CD14-positive monocyte (primary cell): ENCODE measurements around the gene ITGB2. TPM values are rescaled to one million over a fixed set of nuclear protein-coding genes. Genes with fewer than 3 reads are reported as not detected.

Experiments
- DNase-seq, 3 donors: peaks; one replicate each; pipeline ENCODE4 v3.0.0-alpha.2; 2011 to 2022
- H2AFZ ChIP-seq: 2 replicates; pipeline ENCODE4 v1.6.0; 2012; ENCODE audit warnings: mild to moderate bottlenecking, low read depth, low read length, inconsistent platforms; ENCODE audit not compliant: insufficient read depth, poor library complexity, severe bottlenecking
- H3K27ac ChIP-seq, 2 donors: 1 replicate in 1 of 2; 2 replicates in 1 of 2; pipeline ENCODE4 v1.5.1; 2012 to 2013; ENCODE audit warnings: low read length in 2 of 2, control low read depth in 1 of 2, inconsistent platforms in 1 of 2, low read depth in 1 of 2, mild to moderate bottlenecking in 1 of 2
- H3K27me3 ChIP-seq, 2 donors: one replicate each; pipeline versions ENCODE4 v1.6.0 to v1.6.1; 2011 to 2013; ENCODE audit warnings: low read length in 2 of 2; ENCODE audit not compliant: control insufficient read depth in 2 of 2, insufficient read depth in 2 of 2
- H3K36me3 ChIP-seq, 2 donors: replicated peaks in 1 of 2; 1 replicate in 1 of 2; 2 replicates in 1 of 2; pipeline versions ENCODE4 v1.5.1 to v1.6.1; 2012 to 2013; ENCODE audit warnings: low read length in 2 of 2, control low read depth in 1 of 2, inconsistent platforms in 1 of 2, mild to moderate bottlenecking in 1 of 2; ENCODE audit not compliant: insufficient read depth in 2 of 2, control insufficient read depth in 1 of 2
- H3K4me1 ChIP-seq, 2 donors: 1 replicate in 1 of 2; 2 replicates in 1 of 2; pipeline versions ENCODE4 v1.5.1 to v1.6.1; 2012 to 2013; ENCODE audit warnings: low read length in 2 of 2, control low read depth in 1 of 2, inconsistent platforms in 1 of 2, mild to moderate bottlenecking in 1 of 2, moderate library complexity in 1 of 2; ENCODE audit not compliant: insufficient read depth in 2 of 2, control insufficient read depth in 1 of 2
- H3K4me2 ChIP-seq: replicated peaks from 2 replicates; pipeline ENCODE3; 2012; ENCODE audit warnings: low read length, moderate library complexity, mild to moderate bottlenecking; ENCODE audit not compliant: poor library complexity, severe bottlenecking; ENCODE audit errors: extremely low read depth
- H3K4me3 ChIP-seq, 3 experiments: fragments of 200-600 bp in 1 of 3; sonication (generic) in 1 of 3; replicated peaks in 1 of 3; 1 replicate in 2 of 3; 2 replicates in 1 of 3; pipeline ENCODE4 v1.5.1; 2011 to 2013; ENCODE audit warnings: low read length in 3 of 3, mild to moderate bottlenecking in 3 of 3, control low read depth in 2 of 3, low read depth in 2 of 3, inconsistent platforms in 1 of 3, moderate library complexity in 1 of 3
- H3K79me2 ChIP-seq: 2 replicates; pipeline ENCODE4 v1.6.0; 2012; ENCODE audit warnings: mild to moderate bottlenecking, control low read depth, inconsistent platforms, low read length, moderate library complexity; ENCODE audit not compliant: insufficient read depth
- H3K9ac ChIP-seq: 2 replicates; pipeline ENCODE4 v1.6.0; 2017; ENCODE audit warnings: low read length, mild to moderate bottlenecking; ENCODE audit not compliant: insufficient read depth, poor library complexity, severe bottlenecking
- H3K9me3 ChIP-seq, 2 donors: replicated peaks in 1 of 2; 1 replicate in 1 of 2; 2 replicates in 1 of 2; pipeline versions ENCODE4 v1.5.1 to v1.6.1; 2012 to 2013; ENCODE audit warnings: low read length in 2 of 2, control low read depth in 1 of 2; ENCODE audit not compliant: control insufficient read depth in 1 of 2, insufficient read depth in 1 of 2
- H4K20me1 ChIP-seq: 2 replicates; pipeline ENCODE4 v1.6.0; 2012; ENCODE audit warnings: mild to moderate bottlenecking, low read length, control low read depth, moderate library complexity; ENCODE audit not compliant: insufficient read depth
- H3K27ac Mint-ChIP-seq, 7 donors: one replicate each; pipeline ENCODE4 v1.8.0; 2020; ENCODE audit warnings: mild to moderate bottlenecking in 7 of 7, mixed read lengths in 7 of 7, moderate library complexity in 6 of 7, inconsistent platforms in 2 of 7
- H3K27me3 Mint-ChIP-seq, 3 donors: one replicate each; pipeline ENCODE4 v1.8.0; 2021 to 2022; ENCODE audit warnings: low read depth in 3 of 3, mild to moderate bottlenecking in 3 of 3, mixed read lengths in 3 of 3, moderate library complexity in 3 of 3, inconsistent platforms in 1 of 3
- H3K36me3 Mint-ChIP-seq, 2 donors: one replicate each; pipeline ENCODE4 v1.8.0; 2020; ENCODE audit warnings: mixed read lengths in 2 of 2, inconsistent platforms in 1 of 2, mild to moderate bottlenecking in 1 of 2
- H3K4me1 Mint-ChIP-seq: one replicate; pipeline ENCODE4 v1.8.0; 2020; ENCODE audit warnings: mild to moderate bottlenecking, mixed read lengths
- H3K4me3 Mint-ChIP-seq, 2 donors: one replicate each; pipeline ENCODE4 v1.8.0; 2020; ENCODE audit warnings: mild to moderate bottlenecking in 2 of 2, mixed read lengths in 2 of 2, moderate library complexity in 1 of 2
- H3K9me3 Mint-ChIP-seq, 7 donors: one replicate each; pipeline ENCODE4 v1.8.0; 2020 to 2022; ENCODE audit warnings: mixed read lengths in 7 of 7, mild to moderate bottlenecking in 6 of 7, moderate library complexity in 6 of 7, inconsistent platforms in 2 of 7
- WGBS: methylation state at CpG from one replicate; pipeline ENCODE4 v1.1.5; 2013; ENCODE audit warnings: missing lambda C conversion rate; ENCODE audit not compliant: insufficient coverage; 5-methylcytosine and 5-hydroxymethylcytosine counted together
- intact Hi-C, 2 donors: fragments of 100-400 bp; cut with micrococcal nuclease; formaldehyde crosslinking; loops; one replicate each; pipeline versions ENCODE4 v1.15.0 to v1.15.1; 2023
- polyA plus RNA-seq, 3 donors: library from polyadenylated mRNA; depleted of rRNA in 1 of 3; unstranded in 2 of 3; stranded (reverse) in 1 of 3; fragments of 300-500 nt in 2 of 3; fragments of >200 nt in 1 of 3; fragmentation: Illumina TruSeq in 2 of 3; gene quantifications; 1 replicate in 2 of 3; 2 replicates in 1 of 3; pipeline ENCODE4 v1.2.3, GENCODE V29; 2012 to 2021
- TF ChIP-seq, protein P1 (sequence below): fragments of 200-600 bp; IDR thresholded peaks from one replicate; pipeline ENCODE4 v1.8.0; 2022; ENCODE audit warnings: antibody characterized with exemption, mild to moderate bottlenecking

Gene ITGB2
- polyA plus RNA-seq, 3 donors: 1,470 to 1,628 (median 1,602) TPM

DNA sequence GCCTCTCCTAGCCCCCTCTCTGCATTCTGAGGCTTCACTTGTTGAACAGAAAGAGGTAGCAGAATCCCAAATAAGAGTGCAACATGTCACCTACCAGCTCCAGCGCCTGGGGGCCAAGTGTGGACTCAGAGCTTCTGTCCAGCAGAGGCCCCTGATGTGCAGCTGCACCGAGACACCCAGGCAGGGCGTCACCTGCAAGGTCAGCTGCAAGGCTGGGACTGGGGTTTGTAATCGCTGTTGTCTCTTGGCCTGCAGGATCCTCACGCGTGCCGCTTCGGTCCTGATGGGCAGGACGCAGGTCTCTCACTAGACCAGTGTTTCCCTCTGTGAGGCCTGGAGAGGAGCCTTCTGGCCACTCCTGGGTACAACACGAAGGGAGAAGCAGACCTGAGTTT is 14.8 kb upstream of the ITGB2 start:
- no peak overlapping the region for H3K27ac ChIP-seq
- H3K4me1 ChIP-seq: peaks cover 36 to 49% of the 10 kb centered on the region in 2 donors
- peaks cover 0 to 7% of the 10 kb centered on the region in 2 donors for H3K36me3 ChIP-seq
- H3K27me3 ChIP-seq: no peaks in the 10 kb centered on the region
- intact Hi-C loops: no loop called here
- peaks cover 30% of the 10 kb centered on the region for H4K20me1 ChIP-seq
- H3K9ac ChIP-seq: no peak overlapping the region
- H2AFZ ChIP-seq: no peak overlapping the region
- Mint-ChIP-seq H3K9me3 (peaks cover 0 to 9% (median 7%) of the 10 kb centered on the region in 7 donors), H3K27me3 (peaks cover 2 to 7% (median 4%) of the 10 kb centered on the region in 3 donors), H3K36me3 (peaks cover 10 to 25% of the 10 kb centered on the region in 2 donors), H3K4me3 (no peak overlapping the region), H3K4me1 (peaks cover 35% of the 10 kb centered on the region), H3K27ac (no peak overlapping the region)
- no peak for DNase-seq
- no peak overlapping the region for H3K4me2 ChIP-seq
- peaks cover 3 to 6% of the 10 kb centered on the region in 2 donors for H3K9me3 ChIP-seq
- H3K79me2 ChIP-seq: peaks cover 51% of the 10 kb centered on the region
- WGBS: 98% methylated on average over 9 of the region's 10 CpGs
- TF ChIP-seq, protein P1, sequence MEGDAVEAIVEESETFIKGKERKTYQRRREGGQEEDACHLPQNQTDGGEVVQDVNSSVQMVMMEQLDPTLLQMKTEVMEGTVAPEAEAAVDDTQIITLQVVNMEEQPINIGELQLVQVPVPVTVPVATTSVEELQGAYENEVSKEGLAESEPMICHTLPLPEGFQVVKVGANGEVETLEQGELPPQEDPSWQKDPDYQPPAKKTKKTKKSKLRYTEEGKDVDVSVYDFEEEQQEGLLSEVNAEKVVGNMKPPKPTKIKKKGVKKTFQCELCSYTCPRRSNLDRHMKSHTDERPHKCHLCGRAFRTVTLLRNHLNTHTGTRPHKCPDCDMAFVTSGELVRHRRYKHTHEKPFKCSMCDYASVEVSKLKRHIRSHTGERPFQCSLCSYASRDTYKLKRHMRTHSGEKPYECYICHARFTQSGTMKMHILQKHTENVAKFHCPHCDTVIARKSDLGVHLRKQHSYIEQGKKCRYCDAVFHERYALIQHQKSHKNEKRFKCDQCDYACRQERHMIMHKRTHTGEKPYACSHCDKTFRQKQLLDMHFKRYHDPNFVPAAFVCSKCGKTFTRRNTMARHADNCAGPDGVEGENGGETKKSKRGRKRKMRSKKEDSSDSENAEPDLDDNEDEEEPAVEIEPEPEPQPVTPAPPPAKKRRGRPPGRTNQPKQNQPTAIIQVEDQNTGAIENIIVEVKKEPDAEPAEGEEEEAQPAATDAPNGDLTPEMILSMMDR: no peak
- no peak overlapping the region for H3K4me3 ChIP-seq

DNA sequence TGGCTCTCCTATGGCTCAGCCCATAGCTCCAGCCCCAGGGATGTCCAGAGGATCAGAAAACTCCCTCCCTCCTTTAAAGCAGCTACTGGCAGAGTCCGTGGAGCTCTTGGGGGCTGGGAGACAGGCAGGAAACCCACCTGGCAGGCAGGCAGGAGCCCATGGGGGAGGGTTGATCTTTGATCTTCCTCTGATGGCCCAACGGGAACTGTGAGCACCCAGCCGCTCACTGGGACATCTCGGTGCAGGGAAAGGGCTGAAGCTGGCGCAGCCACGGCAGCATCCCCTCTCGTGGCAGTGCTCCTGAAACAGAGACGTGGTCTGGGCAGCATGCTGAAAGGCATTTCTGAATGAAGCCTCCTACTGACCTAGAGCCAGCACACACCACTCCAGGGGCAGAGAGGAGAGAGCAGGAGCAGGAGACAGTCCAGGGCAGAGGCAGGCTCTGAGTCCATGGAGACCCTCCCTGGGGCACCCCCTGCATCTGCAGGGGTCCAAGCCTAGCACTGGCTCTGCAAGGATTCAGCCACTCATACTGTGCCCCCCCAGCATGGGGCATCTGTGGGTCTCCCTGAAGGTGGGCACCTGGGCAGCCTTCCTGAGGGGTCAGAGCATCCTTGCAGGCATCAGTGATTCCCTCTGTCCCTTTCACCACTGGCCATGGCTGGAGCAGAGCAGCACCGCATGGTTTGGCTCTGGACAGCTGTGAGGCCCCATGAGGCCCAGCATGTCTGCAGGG is 14.3 kb upstream of the ITGB2 start:
- H3K27ac Mint-ChIP-seq: no peak overlapping the region
- peaks cover 37% of the 10 kb centered on the region for H3K4me1 Mint-ChIP-seq
- peaks cover 38 to 49% of the 10 kb centered on the region in 2 donors for H3K4me1 ChIP-seq
- peaks cover 0 to 9% (median 7%) of the 10 kb centered on the region in 7 donors for H3K9me3 Mint-ChIP-seq
- H3K4me3 Mint-ChIP-seq: no peak overlapping the region
- peaks cover 10 to 25% of the 10 kb centered on the region in 2 donors for H3K36me3 Mint-ChIP-seq
- peaks cover 30% of the 10 kb centered on the region for H4K20me1 ChIP-seq
- no peaks in the 10 kb centered on the region for H3K27me3 ChIP-seq
- H3K4me3 ChIP-seq: no peak overlapping the region
- no peak overlapping the region for H3K4me2 ChIP-seq
- no peak overlapping the region for H3K9ac ChIP-seq
- DNase-seq: no peak
- H3K36me3 ChIP-seq: peaks cover 0 to 7% of the 10 kb centered on the region in 2 donors
- H3K27me3 Mint-ChIP-seq: peaks cover 2 to 7% (median 4%) of the 10 kb centered on the region in 3 donors
- peaks cover 3 to 6% of the 10 kb centered on the region in 2 donors for H3K9me3 ChIP-seq
- no peak overlapping the region for H2AFZ ChIP-seq
- peaks cover 49% of the 10 kb centered on the region for H3K79me2 ChIP-seq
- intact Hi-C loops: loop anchor here in 1 of 2 donors (5.0 kb wide), 1 partner anchor 118 kb away; the partner anchor contains the start of gene SUMO3
- H3K27ac ChIP-seq: no peak overlapping the region
- 91% methylated on average over 8 of the region's 9 CpGs for WGBS
- TF ChIP-seq, protein P1: no peak
